MM.1S (cell line): Measurements from ENCODE around the gene CADM3.

Source experiments
- DNase-seq: peaks from one replicate; pipeline ENCODE4 v3.0.0-alpha.2; 2015
- H2AFZ ChIP-seq: fragments of 300-600 bp; sonication (generic); 2 replicates; pipeline ENCODE4 v1.6.0; 2016; ENCODE audit warnings: antibody characterized with exemption, low read length
- H3F3A ChIP-seq: fragments of 300-600 bp; sonication (generic); 2 replicates; pipeline ENCODE4 v1.6.1; 2016; ENCODE audit warnings: mild to moderate bottlenecking, antibody characterized with exemption, low read length, moderate library complexity, mixed read lengths; ENCODE audit not compliant: insufficient read depth
- H3K27ac ChIP-seq: fragments of 300-600 bp; sonication (generic); 2 replicates; pipeline ENCODE4 v1.5.1; 2016; ENCODE audit warnings: mild to moderate bottlenecking, low read length
- H3K27me3 ChIP-seq: fragments of 300-600 bp; sonication (generic); replicated peaks from 2 replicates; pipeline ENCODE4 v1.6.0; 2016; ENCODE audit warnings: low read length; ENCODE audit not compliant: insufficient read depth
- H3K36me3 ChIP-seq: fragments of 300-600 bp; sonication (generic); replicated peaks from 2 replicates; pipeline ENCODE4 v1.6.1; 2016; ENCODE audit warnings: mild to moderate bottlenecking, low read length, mixed read lengths; ENCODE audit not compliant: insufficient read depth
- H3K4me1 ChIP-seq: fragments of 300-600 bp; sonication (generic); 2 replicates; pipeline ENCODE4 v1.6.1; 2016; ENCODE audit warnings: low read length, mixed read lengths
- H3K4me2 ChIP-seq: fragments of 300-600 bp; sonication (generic); 2 replicates; pipeline ENCODE4 v1.6.0; 2016; ENCODE audit warnings: low read depth, low read length
- H3K4me3 ChIP-seq: fragments of 300-600 bp; sonication (generic); 2 replicates; pipeline ENCODE4 v1.5.1; 2016; ENCODE audit warnings: low read length, mixed read lengths
- H3K79me2 ChIP-seq: fragments of 300-600 bp; sonication (generic); 2 replicates; pipeline ENCODE4 v1.6.1; 2016; ENCODE audit warnings: mixed run types, low read length, mixed read lengths
- H3K9ac ChIP-seq: fragments of 300-600 bp; sonication (generic); 2 replicates; pipeline ENCODE4 v1.6.1; 2016; ENCODE audit warnings: low read length, mixed read lengths
- H3K9me2 ChIP-seq: fragments of 300-600 bp; sonication (generic); replicated peaks from 2 replicates; pipeline ENCODE4 v1.6.1; 2016; ENCODE audit warnings: mild to moderate bottlenecking, low read length, mixed read lengths; ENCODE audit not compliant: insufficient read depth
- H3K9me3 ChIP-seq: fragments of 300-600 bp; sonication (generic); replicated peaks from 2 replicates; pipeline ENCODE4 v1.6.1; 2016; ENCODE audit warnings: mild to moderate bottlenecking, low read length, mixed read lengths; ENCODE audit not compliant: insufficient read depth
- H4K20me1 ChIP-seq: fragments of 300-600 bp; sonication (generic); 2 replicates; pipeline ENCODE4 v1.6.1; 2016; ENCODE audit warnings: mild to moderate bottlenecking, low read length, moderate library complexity, mixed read lengths; ENCODE audit not compliant: insufficient read depth
- EZH2 ChIP-seq: fragments of 300-600 bp; sonication (generic); optimal IDR thresholded peaks from 2 replicates; pipeline ENCODE3; 2017; ENCODE audit warnings: low read depth, mild to moderate bottlenecking, antibody characterized with exemption, low read length, mixed read lengths
- EZH2phosphoT487 ChIP-seq: fragments of 300-600 bp; sonication (generic); IDR thresholded peaks from 2 replicates; pipeline ENCODE4 v1.6.1; 2018; ENCODE audit warnings: antibody characterized with exemption, low read length
- TF ChIP-seq, protein P1 (sequence below): fragments of 300-600 bp; sonication (generic); IDR thresholded peaks from 2 replicates; pipeline ENCODE4 v1.5.1; 2016; ENCODE audit warnings: antibody characterized with exemption, low read length, mixed read lengths

CADM3 gene

DNA sequence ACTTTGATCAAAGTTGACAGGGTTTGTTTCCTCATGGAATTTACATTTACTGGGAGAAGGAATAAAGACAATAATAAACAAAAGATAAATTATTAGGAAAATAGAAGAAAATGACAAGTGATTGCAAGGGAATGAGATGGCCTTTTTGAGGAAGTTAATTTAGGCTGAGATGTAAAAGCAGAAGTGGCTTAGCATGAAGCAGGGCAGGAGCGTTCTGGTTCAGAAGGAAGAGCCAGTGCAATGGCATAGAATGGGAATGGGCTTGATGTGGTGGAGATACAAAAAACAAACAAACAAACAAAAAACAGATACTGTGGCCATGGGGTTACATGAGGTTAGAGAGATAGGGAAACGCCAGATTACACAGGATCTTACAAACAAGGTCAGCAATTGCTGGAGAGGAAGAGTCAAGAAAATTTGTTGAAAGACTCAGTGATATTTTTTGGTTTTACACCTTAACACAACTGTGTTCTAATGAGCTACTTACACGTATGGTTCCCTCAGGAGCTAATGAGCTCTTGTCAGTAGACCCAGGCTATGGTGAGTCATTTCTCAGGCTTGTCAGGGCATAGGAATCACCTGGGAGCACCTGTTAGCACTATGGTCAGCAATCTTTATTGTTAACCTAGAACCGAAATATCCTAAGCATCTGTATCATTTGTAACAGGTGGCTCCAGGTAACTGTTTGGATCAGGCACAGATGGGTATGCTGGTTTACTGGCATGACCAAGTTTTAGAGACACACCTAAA, 8.7 kb upstream of the CADM3 start:
- Histone ChIP-seq H3K9ac (no peak overlapping the region), H3K4me2 (no peak overlapping the region), H3K9me3 (no peaks in the 10 kb centered on the region), H3K79me2 (no peaks in the 10 kb centered on the region), H3K4me3 (no peak overlapping the region), H3K27ac (no peak overlapping the region), H3K4me1 (peaks cover 6% of the 10 kb centered on the region; the same call in 1 of the 2 replicates), H3F3A (no peaks in the 10 kb centered on the region), H3K27me3 (no peaks in the 10 kb centered on the region), H3K36me3 (no peaks in the 10 kb centered on the region), H2AFZ (no peak overlapping the region), H4K20me1 (no peaks in the 10 kb centered on the region), H3K9me2 (no peaks in the 10 kb centered on the region)
- TF ChIP-seq, protein P1, sequence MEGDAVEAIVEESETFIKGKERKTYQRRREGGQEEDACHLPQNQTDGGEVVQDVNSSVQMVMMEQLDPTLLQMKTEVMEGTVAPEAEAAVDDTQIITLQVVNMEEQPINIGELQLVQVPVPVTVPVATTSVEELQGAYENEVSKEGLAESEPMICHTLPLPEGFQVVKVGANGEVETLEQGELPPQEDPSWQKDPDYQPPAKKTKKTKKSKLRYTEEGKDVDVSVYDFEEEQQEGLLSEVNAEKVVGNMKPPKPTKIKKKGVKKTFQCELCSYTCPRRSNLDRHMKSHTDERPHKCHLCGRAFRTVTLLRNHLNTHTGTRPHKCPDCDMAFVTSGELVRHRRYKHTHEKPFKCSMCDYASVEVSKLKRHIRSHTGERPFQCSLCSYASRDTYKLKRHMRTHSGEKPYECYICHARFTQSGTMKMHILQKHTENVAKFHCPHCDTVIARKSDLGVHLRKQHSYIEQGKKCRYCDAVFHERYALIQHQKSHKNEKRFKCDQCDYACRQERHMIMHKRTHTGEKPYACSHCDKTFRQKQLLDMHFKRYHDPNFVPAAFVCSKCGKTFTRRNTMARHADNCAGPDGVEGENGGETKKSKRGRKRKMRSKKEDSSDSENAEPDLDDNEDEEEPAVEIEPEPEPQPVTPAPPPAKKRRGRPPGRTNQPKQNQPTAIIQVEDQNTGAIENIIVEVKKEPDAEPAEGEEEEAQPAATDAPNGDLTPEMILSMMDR: no peak
- no peak for TF ChIP-seq EZH2phosphoT487
- no peak for DNase-seq

DNA sequence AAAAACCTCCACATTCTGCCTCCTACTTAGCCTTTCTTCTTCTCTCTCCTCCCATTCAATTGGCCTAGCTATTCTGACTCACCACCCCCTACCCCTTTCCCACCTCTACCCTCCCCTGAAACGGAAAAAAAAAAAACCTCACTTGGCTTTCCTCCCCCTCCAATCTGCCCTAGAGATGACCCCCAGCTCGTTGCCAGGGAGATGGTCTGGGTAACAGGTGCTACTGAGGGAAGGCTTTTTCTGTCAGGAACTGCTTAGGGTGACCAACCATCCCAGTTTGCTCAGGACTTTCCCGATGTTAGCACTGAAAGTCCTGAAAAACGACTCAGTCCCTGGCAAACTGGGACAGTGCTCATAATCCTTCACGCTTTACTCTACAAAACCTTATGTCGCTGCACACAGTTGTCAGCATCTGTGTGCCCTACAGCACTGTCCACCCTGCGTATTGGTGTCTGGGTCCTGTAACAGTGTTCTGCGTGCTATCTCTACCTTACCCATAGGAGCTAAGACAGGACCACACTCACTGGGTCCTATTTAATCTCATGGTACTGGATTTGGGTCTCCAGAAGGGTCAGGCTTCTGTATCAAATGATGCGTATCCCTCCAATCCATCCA, 7.7 kb upstream of the CADM3 start:
- no peaks in the 10 kb centered on the region for H3F3A ChIP-seq
- DNase-seq: no peak
- TF ChIP-seq, protein P1: no peak
- TF ChIP-seq EZH2phosphoT487 (no peak), EZH2 (no peak)
- no peak overlapping the region for H3K27ac ChIP-seq
- H3K9ac ChIP-seq: no peak overlapping the region
- H3K4me1 ChIP-seq: peaks cover 6% of the 10 kb centered on the region; the same call in 1 of the 2 replicates
- no peak overlapping the region for H2AFZ ChIP-seq
- no peaks in the 10 kb centered on the region for H4K20me1 ChIP-seq
- H3K9me2 ChIP-seq: no peaks in the 10 kb centered on the region
- no peaks in the 10 kb centered on the region; the same call in 1 of the 2 replicates for H3K27me3 ChIP-seq
- H3K4me2 ChIP-seq: no peak overlapping the region
- H3K9me3 ChIP-seq: no peaks in the 10 kb centered on the region
- H3K36me3 ChIP-seq: no peaks in the 10 kb centered on the region
- H3K79me2 ChIP-seq: no peaks in the 10 kb centered on the region
- no peak overlapping the region for H3K4me3 ChIP-seq

DNA sequence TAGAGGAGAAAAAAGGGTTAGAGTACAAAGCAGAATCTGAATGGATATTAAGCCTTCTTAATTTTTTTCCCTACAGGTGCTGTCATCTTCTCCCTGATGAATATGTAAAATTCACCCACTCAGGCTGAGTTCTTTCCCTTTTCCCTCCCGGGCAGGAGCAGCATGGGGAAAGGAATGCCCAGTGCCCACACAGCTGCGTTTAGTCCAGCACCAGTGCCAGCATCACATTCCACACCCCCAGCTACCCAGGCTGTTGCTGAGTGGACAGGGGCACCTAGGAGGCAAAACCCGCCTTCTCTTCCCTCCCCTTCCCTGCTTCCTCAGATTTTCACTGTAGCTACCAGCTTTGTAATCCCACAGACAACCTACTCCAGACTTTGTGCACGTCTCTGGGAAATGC, 3.4 kb upstream of the CADM3 start:
- Histone ChIP-seq H3K9ac (no peak overlapping the region), H3K9me3 (no peaks in the 10 kb centered on the region), H2AFZ (no peak overlapping the region), H3F3A (no peaks in the 10 kb centered on the region), H3K27me3 (peaks cover 39% of the 10 kb centered on the region), H3K79me2 (no peaks in the 10 kb centered on the region), H3K27ac (no peak overlapping the region), H4K20me1 (no peaks in the 10 kb centered on the region), H3K36me3 (no peaks in the 10 kb centered on the region), H3K4me1 (no peaks in the 10 kb centered on the region), H3K4me2 (no peak overlapping the region), H3K4me3 (no peak overlapping the region), H3K9me2 (no peaks in the 10 kb centered on the region)
- DNase-seq: no peak
- TF ChIP-seq EZH2 (no peak), EZH2phosphoT487 (no peak)
- TF ChIP-seq, protein P1: no peak
